Endodermal cell (in vitro differentiated cells): ENCODE measurements around the gene FSTL1. TPM values are rescaled to one million over a fixed set of nuclear protein-coding genes. Genes with fewer than 3 reads are reported as not detected.

Source experiments
- DNase-seq: peaks from one replicate; pipeline ENCODE4 v3.0.0-alpha.2; 2017
- H3K27ac ChIP-seq: 2 replicates; pipeline ENCODE4 v1.5.1; 2013; ENCODE audit warnings: mild to moderate bottlenecking, low read depth, low read length, moderate library complexity
- H3K27me3 ChIP-seq: 2 replicates; pipeline ENCODE4 v1.6.1; 2013; ENCODE audit warnings: mild to moderate bottlenecking, low read length, moderate library complexity; ENCODE audit not compliant: insufficient read depth, control insufficient read depth, poor library complexity, severe bottlenecking
- H3K36me3 ChIP-seq: 2 replicates; pipeline ENCODE4 v1.7.0; 2013; ENCODE audit warnings: mild to moderate bottlenecking, low read length, moderate library complexity; ENCODE audit not compliant: control insufficient read depth, insufficient read depth
- H3K4me1 ChIP-seq: one replicate; pipeline ENCODE4 v1.7.0; 2013; ENCODE audit warnings: low read length; ENCODE audit not compliant: control insufficient read depth, insufficient read depth
- H3K4me3 ChIP-seq: 2 replicates; pipeline ENCODE4 v1.5.1; 2013; ENCODE audit warnings: mild to moderate bottlenecking, low read length, moderate library complexity
- H3K9ac ChIP-seq: 2 replicates; pipeline ENCODE4 v1.6.1; 2013; ENCODE audit warnings: mild to moderate bottlenecking, low read length, moderate library complexity; ENCODE audit not compliant: poor library complexity, severe bottlenecking; ENCODE audit errors: extremely low read depth
- H3K9me3 ChIP-seq: 2 replicates; pipeline ENCODE4 v1.6.1; 2013; ENCODE audit warnings: mild to moderate bottlenecking, low read length, moderate library complexity; ENCODE audit not compliant: control insufficient read depth
- H3K27ac Mint-ChIP-seq: 2 replicates; pipeline ENCODE4 v1.8.0; 2020; ENCODE audit warnings: mixed read lengths
- H3K27me3 Mint-ChIP-seq: 2 replicates; pipeline ENCODE4 v1.8.0; 2021; ENCODE audit warnings: mild to moderate bottlenecking, mixed read lengths; ENCODE audit not compliant: insufficient read depth
- H3K36me3 Mint-ChIP-seq: 2 replicates; pipeline ENCODE4 v1.8.0; 2020; ENCODE audit warnings: low read depth, mixed read lengths
- H3K4me1 Mint-ChIP-seq: 2 replicates; pipeline ENCODE4 v1.8.0; 2020; ENCODE audit warnings: mixed read lengths
- H3K4me3 Mint-ChIP-seq: 2 replicates; pipeline ENCODE4 v1.8.0; 2020; ENCODE audit warnings: mild to moderate bottlenecking, moderate library complexity, mixed read lengths
- H3K9me3 Mint-ChIP-seq: 2 replicates; pipeline ENCODE4 v1.8.0; 2020; ENCODE audit warnings: mild to moderate bottlenecking, mixed read lengths
- CTCF ChIP-seq: fragments of 200-600 bp; sonication (generic); conservative IDR thresholded peaks from 2 replicates; pipeline ENCODE4 v1.5.0; 2021; ENCODE audit warnings: antibody characterized with exemption, mild to moderate bottlenecking
- WGBS, 2 experiments: methylation state at CpG; one replicate each; pipeline versions ENCODE4 v1.1.5 to v1.1.7; 2013; ENCODE audit warnings: missing lambda C conversion rate in 2 of 2, mixed read lengths in 1 of 2; ENCODE audit not compliant: insufficient coverage in 1 of 2, insufficient read length in 1 of 2; 5-methylcytosine and 5-hydroxymethylcytosine counted together
- total RNA-seq, 2 donors: library from RNA; stranded (reverse); fragmentation: NEBNext Ultra II Directional in 1 of 2; extraction: Animal tissue kit (Norgen Biotek cat#: 25700) in 1 of 2; gene quantifications; 2 replicates in 1 of 2; 3 replicates in 1 of 2; pipeline ENCODE4 v1.2.1, GENCODE V29; 2021

The FSTL1 gene
- total RNA-seq, 2 donors from 2014 or later = 309 to 379 TPM

DNA sequence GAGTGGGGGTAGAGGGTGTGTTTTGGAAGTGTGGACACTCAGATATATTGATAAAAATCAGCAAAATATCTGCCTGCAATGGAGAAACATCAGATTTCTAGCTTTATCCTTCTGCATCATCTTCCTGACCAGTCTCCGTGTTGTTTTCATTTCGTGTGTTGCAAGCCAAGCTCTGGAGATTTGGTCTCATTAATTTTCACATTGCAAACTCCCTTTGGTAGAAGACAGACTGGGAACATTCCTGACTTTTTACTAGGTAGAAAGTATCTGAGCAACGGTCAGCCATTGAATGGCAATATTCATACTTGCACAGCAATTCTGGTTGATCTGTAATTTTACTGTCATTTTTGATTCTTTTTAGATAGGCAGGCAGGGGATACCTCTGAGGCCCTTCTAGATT lies 30.4 kb downstream of the FSTL1 start:
- H3K4me1 ChIP-seq = peaks cover 2% of the 10 kb centered on the region
- H3K4me1 Mint-ChIP-seq = peaks cover 39% of the 10 kb centered on the region
- no peak overlapping the region for H3K9ac ChIP-seq
- no peak overlapping the region for H3K4me3 Mint-ChIP-seq
- H3K9me3 Mint-ChIP-seq = peaks cover 3% of the 10 kb centered on the region
- H3K27ac Mint-ChIP-seq = no peak overlapping the region
- no peaks in the 10 kb centered on the region for H3K27me3 ChIP-seq
- DNase-seq = no peak
- WGBS, 2 experiments = 91 to 95% methylated on average over 3 of the region's 3 CpGs
- H3K27ac ChIP-seq = peak overlapping the region; percentile 95
- H3K36me3 Mint-ChIP-seq = peaks cover 14% of the 10 kb centered on the region
- H3K27me3 Mint-ChIP-seq = no peaks in the 10 kb centered on the region
- no peak overlapping the region for H3K4me3 ChIP-seq
- H3K36me3 ChIP-seq = peaks cover 25% of the 10 kb centered on the region
- H3K9me3 ChIP-seq = no peaks in the 10 kb centered on the region
- no peak for TF ChIP-seq CTCF

DNA sequence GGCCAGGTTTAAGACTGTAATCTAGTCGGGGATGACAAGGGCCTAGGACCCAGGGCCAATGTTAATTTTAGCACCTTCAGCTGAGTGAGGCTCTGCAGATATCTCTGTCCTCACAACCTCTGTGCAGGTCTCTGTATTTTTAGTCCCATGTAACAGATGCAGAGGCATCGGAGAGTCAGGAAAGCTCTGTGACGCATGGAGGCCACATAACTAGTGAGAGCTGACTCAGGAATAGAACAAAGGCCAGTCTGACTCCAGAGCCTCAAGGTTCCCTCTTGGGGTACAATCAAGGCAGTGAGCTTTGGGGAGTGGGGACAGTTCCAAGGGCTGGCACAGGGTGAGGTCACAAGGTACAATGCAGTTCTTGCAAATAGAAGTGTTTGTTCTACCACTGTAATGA lies 31.0 kb downstream of the FSTL1 start:
- peaks cover 29% of the 10 kb centered on the region for H3K36me3 ChIP-seq
- H3K27ac Mint-ChIP-seq = peak overlapping the region; percentile 16
- peaks cover 2% of the 10 kb centered on the region for H3K4me1 ChIP-seq
- H3K27ac ChIP-seq = no peak overlapping the region
- no peak for TF ChIP-seq CTCF
- no peak overlapping the region for H3K4me3 ChIP-seq
- H3K9me3 Mint-ChIP-seq = peaks cover 6% of the 10 kb centered on the region
- DNase-seq = no peak
- H3K9ac ChIP-seq = no peak overlapping the region
- peaks cover 39% of the 10 kb centered on the region for H3K4me1 Mint-ChIP-seq
- H3K27me3 ChIP-seq = no peaks in the 10 kb centered on the region
- H3K36me3 Mint-ChIP-seq = peaks cover 16% of the 10 kb centered on the region
- H3K9me3 ChIP-seq = no peaks in the 10 kb centered on the region
- WGBS, 2 experiments = 89 to 97% methylated on average over 3 of the region's 3 CpGs
- H3K4me3 Mint-ChIP-seq = no peak overlapping the region
- no peaks in the 10 kb centered on the region for H3K27me3 Mint-ChIP-seq

- H3K4me1 ChIP-seq = peaks cover 2% of the 10 kb centered on the region
Measured at GRCh38 chr3:120418866-120419490, 31.8 kb downstream of the FSTL1 start.

More at GRCh38 chr3:120418866-120419490, 31.8 kb downstream of the FSTL1 start:
- peak; percentile 84 for DNase-seq
- WGBS, 2 experiments = 20 to 38% methylated on average over 4 to 6 of the region's 6 CpGs
- Mint-ChIP-seq H3K27ac (peak overlapping the region; percentile 31), H3K36me3 (peaks cover 17% of the 10 kb centered on the region), H3K4me3 (no peak overlapping the region), H3K9me3 (peaks cover 6% of the 10 kb centered on the region), H3K27me3 (no peaks in the 10 kb centered on the region), H3K4me1 (peaks cover 39% of the 10 kb centered on the region)
- H3K27me3 ChIP-seq = no peaks in the 10 kb centered on the region
- H3K27ac ChIP-seq = no peak overlapping the region
- H3K9me3 ChIP-seq = no peaks in the 10 kb centered on the region
- H3K4me3 ChIP-seq = no peak overlapping the region
- TF ChIP-seq CTCF = peak; percentile 73
- peaks cover 29% of the 10 kb centered on the region for H3K36me3 ChIP-seq
- no peak overlapping the region for H3K9ac ChIP-seq
